NCI-H2196 treated with DMSO at 0.1 percent for 48 hours (cell line): Measurements from ENCODE around the gene ENTREP3.
"Not testable (repeated sequence)": the region's sequence is repeated elsewhere in the genome, so short reads cannot be mapped to it uniquely, and the experiment has no call there.

Source experiments
- DNase-seq: peaks from one replicate; lab custom pipeline; 2025; ENCODE audit not compliant: unreplicated experiment; lab: John Stamatoyannopoulos, UW

Gene ENTREP3

GRCh38 chr1:155226188-155226909 lies 28.9 kb downstream of the ENTREP3 start:
- peak; percentile 76 for DNase-seq

- DNase-seq, result not testable (repeated sequence)
These were observed 29.9 kb downstream of the ENTREP3 start for GRCh38 chr1:155225404-155225759.

- DNase-seq, result no peak
These were observed 32.2 kb downstream of the ENTREP3 start for GRCh38 chr1:155223047-155223446.

GRCh38 chr1:155220211-155220965 lies 34.9 kb downstream of the ENTREP3 start:
- not testable (repeated sequence) for DNase-seq

GRCh38 chr1:155219592-155220031 lies 35.7 kb downstream of the ENTREP3 start:
- no peak for DNase-seq

GRCh38 chr1:155218854-155219591 lies 36.3 kb downstream of the ENTREP3 start:
- peak; percentile 47 for DNase-seq

- not testable (repeated sequence) for DNase-seq
These were observed 40.6 kb downstream of the ENTREP3 start for GRCh38 chr1:155214702-155215101.

- DNase-seq, result not testable (repeated sequence)
These were observed 43.2 kb downstream of the ENTREP3 start for GRCh38 chr1:155212051-155212440.

- not testable (repeated sequence) for DNase-seq
These were observed 43.8 kb downstream of the ENTREP3 start for GRCh38 chr1:155211381-155212050.

- DNase-seq, result no peak
These were observed 44.8 kb downstream of the ENTREP3 start for GRCh38 chr1:155210314-155211104.

GRCh38 chr1:155209312-155209721 lies 46.0 kb downstream of the ENTREP3 start:
- DNase-seq, result no peak

- DNase-seq, result peak; percentile 69
These were observed 46.6 kb downstream of the ENTREP3 start, which contains the start of gene MTX1 for GRCh38 chr1:155208541-155209311. MTX1 (plus strand) TSS chr1:155208695; CDS start chr1:155208805, 110 bp downstream.

GRCh38 chr1:155207806-155208540 lies 47.3 kb downstream of the ENTREP3 start, which contains the start of gene THBS3:
THBS3 (minus strand) TSS chr1:155207897; CDS start chr1:155207876, 21 bp downstream.
- no peak for DNase-seq

- peak; percentile 66 for DNase-seq
These were observed 48.1 kb downstream of the ENTREP3 start for GRCh38 chr1:155206891-155207805.

- DNase-seq, result no peak
These were observed 49.2 kb downstream of the ENTREP3 start for GRCh38 chr1:155205969-155206593.

- no peak for DNase-seq
These were observed 50.2 kb downstream of the ENTREP3 start for GRCh38 chr1:155205035-155205434.
